Gastroesophageal sphincter (tissue), 3 donors: Measurements from ENCODE around the gene VTN.

Experiments
- EP300 ChIP-seq: sonication (generic); formaldehyde crosslinking; IDR thresholded peaks from one replicate; pipeline ENCODE4 v1.6.1; 2017; ENCODE audit warnings: antibody characterized with exemption, mild to moderate bottlenecking
- POLR2A ChIP-seq, 2 donors: fragments of 450-650 bp; IDR thresholded peaks; one replicate each; pipeline ENCODE4 v1.6.1; 2017; ENCODE audit warnings: antibody characterized with exemption in 2 of 2, mild to moderate bottlenecking in 2 of 2, moderate library complexity in 1 of 2
- TF ChIP-seq, protein P1 (sequence below), 4 experiments: fragments of 200-600 bp in 2 of 4; fragments of 450-650 bp in 2 of 4; sonication (generic) in 1 of 4; IDR thresholded peaks; one replicate each; pipeline ENCODE4 v1.5.1; 2017 to 2019; ENCODE audit warnings: antibody characterized with exemption in 4 of 4, mild to moderate bottlenecking in 2 of 4, moderate library complexity in 2 of 4

DNA sequence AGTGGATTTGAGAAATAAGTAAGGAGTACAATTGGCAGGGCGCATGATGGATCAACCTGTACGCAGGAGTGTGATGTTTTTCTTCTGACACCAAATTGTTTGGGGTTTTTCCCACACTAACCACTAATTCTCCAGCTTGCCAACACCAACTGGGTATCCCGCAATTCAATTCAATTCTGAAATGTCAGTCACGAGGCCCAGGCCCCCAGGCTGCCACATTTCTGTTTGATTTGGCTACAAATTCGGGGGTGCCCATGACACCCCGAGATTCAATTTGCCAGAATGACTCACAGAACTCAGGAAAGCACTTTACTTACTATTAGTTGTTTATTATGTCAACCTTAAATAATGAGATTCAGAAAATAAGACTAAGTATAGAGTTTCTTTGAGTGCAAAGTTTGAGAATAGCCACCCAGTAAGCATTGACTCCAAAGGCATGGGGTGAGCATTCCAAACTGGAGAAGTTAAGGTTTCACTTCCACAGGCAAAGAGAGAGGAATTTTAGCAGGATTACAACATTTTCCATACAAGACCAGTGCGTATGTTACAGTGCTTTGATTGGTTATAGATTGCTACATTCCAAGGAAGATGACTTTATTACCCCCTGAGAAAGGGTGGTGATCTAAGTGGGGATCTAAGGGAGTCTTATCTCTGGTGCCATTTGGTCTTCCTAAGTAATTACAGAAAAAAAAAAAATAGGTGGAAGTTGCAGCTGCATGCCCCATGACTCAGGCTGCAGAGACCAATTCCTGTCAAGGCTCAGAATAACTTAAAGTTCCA lies 24.4 kb upstream of the VTN start:
- TF ChIP-seq, protein P1, sequence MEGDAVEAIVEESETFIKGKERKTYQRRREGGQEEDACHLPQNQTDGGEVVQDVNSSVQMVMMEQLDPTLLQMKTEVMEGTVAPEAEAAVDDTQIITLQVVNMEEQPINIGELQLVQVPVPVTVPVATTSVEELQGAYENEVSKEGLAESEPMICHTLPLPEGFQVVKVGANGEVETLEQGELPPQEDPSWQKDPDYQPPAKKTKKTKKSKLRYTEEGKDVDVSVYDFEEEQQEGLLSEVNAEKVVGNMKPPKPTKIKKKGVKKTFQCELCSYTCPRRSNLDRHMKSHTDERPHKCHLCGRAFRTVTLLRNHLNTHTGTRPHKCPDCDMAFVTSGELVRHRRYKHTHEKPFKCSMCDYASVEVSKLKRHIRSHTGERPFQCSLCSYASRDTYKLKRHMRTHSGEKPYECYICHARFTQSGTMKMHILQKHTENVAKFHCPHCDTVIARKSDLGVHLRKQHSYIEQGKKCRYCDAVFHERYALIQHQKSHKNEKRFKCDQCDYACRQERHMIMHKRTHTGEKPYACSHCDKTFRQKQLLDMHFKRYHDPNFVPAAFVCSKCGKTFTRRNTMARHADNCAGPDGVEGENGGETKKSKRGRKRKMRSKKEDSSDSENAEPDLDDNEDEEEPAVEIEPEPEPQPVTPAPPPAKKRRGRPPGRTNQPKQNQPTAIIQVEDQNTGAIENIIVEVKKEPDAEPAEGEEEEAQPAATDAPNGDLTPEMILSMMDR (IDR thresholded peaks at IDR 0.05): no peak
- no peak for TF ChIP-seq POLR2A (IDR thresholded peaks at IDR 0.05)
- no peak for TF ChIP-seq EP300
